Ovary (tissue), 9 donors: ENCODE data around the gene TMEM9. TPM values are rescaled to one million over a fixed set of nuclear protein-coding genes. Genes with fewer than 3 reads are reported as not detected.
A peak's percentile ranks its signal among the peaks of the same experiment; 100 is the strongest.

Source experiments
- DNase-seq, 5 donors: peaks; one replicate each; pipeline ENCODE4 v3.0.0-alpha.2; 2019 to 2020
- H3K27ac ChIP-seq, 2 donors: fragments of 200-600 bp; one replicate each; pipeline versions ENCODE4 v1.5.1 to v1.8.0; 2019 to 2022
- H3K27me3 ChIP-seq: fragments of 200-600 bp; one replicate; pipeline ENCODE4 v1.8.0; 2022
- H3K36me3 ChIP-seq: fragments of 200-600 bp; sonication (generic); one replicate; pipeline ENCODE4 v1.5.1; 2019
- H3K4me1 ChIP-seq: one replicate; pipeline ENCODE4 v1.8.1; 2013; ENCODE audit warnings: mild to moderate bottlenecking, moderate library complexity; ENCODE audit not compliant: insufficient read depth
- H3K4me3 ChIP-seq: fragments of 200-600 bp; sonication (generic); one replicate; pipeline ENCODE4 v1.5.1; 2017
- H3K9me3 ChIP-seq, 2 donors: fragments of 200-600 bp in 1 of 2; sonication (generic) in 1 of 2; one replicate each; pipeline versions ENCODE4 v1.5.1 to v1.8.1; 2013 to 2019; ENCODE audit warnings: mild to moderate bottlenecking in 1 of 2, moderate library complexity in 1 of 2
- CTCF ChIP-seq, 3 donors: fragments of 450-650 bp in 2 of 3; fragments of 200-600 bp in 1 of 3; IDR thresholded peaks; one replicate each; pipeline versions ENCODE4 v1.5.1 to v1.8.0; 2016 to 2022; ENCODE audit warnings: antibody characterized with exemption in 3 of 3, mild to moderate bottlenecking in 1 of 3
- EP300 ChIP-seq: sonication (generic); formaldehyde crosslinking; IDR thresholded peaks from one replicate; pipeline ENCODE4 v1.6.1; 2017; ENCODE audit warnings: antibody characterized with exemption
- POLR2A ChIP-seq: fragments of 450-650 bp; IDR thresholded peaks from one replicate; pipeline ENCODE4 v1.6.1; 2017; ENCODE audit warnings: antibody characterized with exemption, mild to moderate bottlenecking, moderate library complexity
- WGBS, 3 donors: extraction: QIAGEN DNeasy Blood & Tissue Kit in 1 of 3; methylation state at CpG; one replicate each; pipeline versions ENCODE4 v1.1.5 to v1.1.7; 2013 to 2017; 5-methylcytosine and 5-hydroxymethylcytosine counted together
- intact Hi-C, 4 donors: fragments of 100-400 bp; cut with DNase I; formaldehyde crosslinking; loops; one replicate each; pipeline versions ENCODE4 v1.11.0 to v1.15.1; 2022 to 2023
- polyA plus RNA-seq, 2 donors: library from polyadenylated mRNA; stranded (reverse); fragments of 200-250 nt in 1 of 2; fragments of 350-450 nt in 1 of 2; fragmentation: Illumina TruSeq in 1 of 2; extraction: RNeasy Lipid Tissue Mini Kit (QIAGEN cat#74804) in 1 of 2; gene quantifications; one replicate each; pipeline ENCODE4 v1.2.3, GENCODE V29; 2013 to 2014
- total RNA-seq, 7 donors: library from RNA; depleted of rRNA in 2 of 7; stranded (reverse); fragments of >200 nt in 2 of 7; fragmentation: NEBNext Ultra II Directional in 3 of 7; extraction: Animal tissue kit (Norgen Biotek cat#: 25700) in 3 of 7; gene quantifications; one replicate each; pipeline versions ENCODE4 v1.1.0 to v1.2.4, GENCODE V29; 2016 to 2023
- donor health status: DM: no; HTN: no; CAD: no; lungs with moderate emphysema.
- donor health status: DM: no; HTN: no; CAD: no.
- donor health status: Bipolar disorder and iron deficiency.
- donor health status: DM: yes; HTN: yes; CAD: no.
- donor health status: DM: no; HTN: no; CAD: no.
- donor health status: DM: yes; HTN: yes; CAD: no.

Gene TMEM9
- total and polyA plus RNA-seq, 9 donors: 49.5 to 114 (median 88.8) TPM

DNA sequence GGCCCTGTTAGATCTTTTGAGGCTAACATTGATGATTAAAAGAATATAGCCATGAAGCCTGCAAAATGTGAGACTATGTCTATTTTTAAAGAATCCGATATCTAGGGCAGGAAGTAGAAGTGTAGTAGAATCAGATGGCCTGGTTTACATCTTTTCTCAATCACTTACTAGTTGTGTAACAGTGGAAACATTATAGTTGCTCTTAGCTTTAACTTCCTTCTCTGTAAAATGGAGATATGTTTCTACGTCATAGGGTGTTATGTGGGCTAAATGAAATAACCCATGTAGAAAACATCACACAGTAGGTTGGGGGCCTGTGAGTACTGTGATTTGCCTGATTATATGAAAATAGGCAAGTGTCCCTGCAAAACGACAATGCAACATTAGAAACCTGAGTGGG, 31.9 kb upstream of the TMEM9 start:
- DNase-seq: no peak
- Histone ChIP-seq H3K36me3 (no peaks in the 10 kb centered on the region), H3K4me1 (peaks cover 4% of the 10 kb centered on the region), H3K27me3 (no peaks in the 10 kb centered on the region), H3K4me3 (no peak overlapping the region), H3K9me3 (no peaks in the 10 kb centered on the region), H3K27ac (no peak overlapping the region)
- TF ChIP-seq POLR2A: no peak
- TF ChIP-seq EP300: no peak
- TF ChIP-seq CTCF (IDR thresholded peaks at IDR 0.05): no peak
- intact Hi-C loops: no loop called here
- WGBS, 3 donors: 87 to 93% (median 91%) methylated on average over 3 of the region's 3 CpGs

DNA sequence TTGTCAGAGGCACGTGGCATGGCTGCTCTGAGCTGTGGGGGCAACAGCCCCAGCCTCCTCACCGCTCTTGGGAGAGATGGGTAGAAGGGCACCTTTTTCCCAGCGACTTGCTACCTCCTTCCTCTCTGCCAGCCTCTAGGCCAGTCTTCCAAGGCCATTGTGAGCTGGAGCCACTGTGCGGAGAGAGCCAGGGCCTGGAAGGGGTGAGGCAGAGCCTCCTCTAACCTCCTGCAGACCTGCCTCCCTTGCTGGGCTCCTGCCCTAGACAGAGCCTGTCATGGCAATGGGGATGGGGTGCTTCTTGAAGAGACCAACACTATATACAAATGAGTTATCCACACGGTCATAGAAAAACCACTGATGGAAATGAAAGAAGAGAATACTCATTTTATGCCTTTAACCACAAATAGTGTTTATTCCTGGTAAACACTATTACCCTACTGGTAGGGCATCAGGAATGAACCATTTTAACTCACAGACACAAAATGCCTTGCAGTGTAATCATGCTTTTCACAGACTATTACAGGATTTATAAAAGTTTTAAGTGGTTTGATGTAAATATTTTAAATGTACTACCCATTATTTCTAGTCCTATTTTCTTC, 31.4 kb upstream of the TMEM9 start:
- Histone ChIP-seq H3K4me3 (no peak overlapping the region), H3K36me3 (no peaks in the 10 kb centered on the region), H3K27ac (no peak overlapping the region), H3K27me3 (no peaks in the 10 kb centered on the region), H3K9me3 (no peaks in the 10 kb centered on the region), H3K4me1 (peaks cover 4% of the 10 kb centered on the region)
- TF ChIP-seq EP300: no peak
- no peak for TF ChIP-seq POLR2A
- TF ChIP-seq CTCF (IDR thresholded peaks at IDR 0.05): no peak
- WGBS, 3 donors: 88 to 93% (median 90%) methylated on average over 5 of the region's 5 CpGs
- DNase-seq: no peak
- intact Hi-C loops: no loop called here

- TF ChIP-seq CTCF (IDR thresholded peaks at IDR 0.05) (no peak), POLR2A (no peak), EP300 (no peak)
- Histone ChIP-seq H3K4me3 (no peak overlapping the region), H3K27me3 (no peaks in the 10 kb centered on the region), H3K27ac (no peak overlapping the region), H3K36me3 (no peaks in the 10 kb centered on the region), H3K9me3 (no peaks in the 10 kb centered on the region), H3K4me1 (peaks cover 4% of the 10 kb centered on the region)
- WGBS, 3 donors: 58 to 80% (median 64%) methylated on average over 3 of the region's 3 CpGs
- DNase-seq: peak in 1 of 5 donors; percentile 16
- intact Hi-C loops: no loop called here
These were observed 30.8 kb upstream of the TMEM9 start for GRCh38 chr1:201185123-201185453.

GRCh38 chr1:201184307-201185122, 30.2 kb upstream of the TMEM9 start:
- 21 to 25% (median 24%) methylated on average over 9 of the region's 9 CpGs for WGBS, 3 donors
- Histone ChIP-seq H3K4me3 (no peak overlapping the region), H3K27ac (no peak overlapping the region), H3K9me3 (no peaks in the 10 kb centered on the region), H3K36me3 (no peaks in the 10 kb centered on the region), H3K4me1 (peaks cover 4% of the 10 kb centered on the region), H3K27me3 (no peaks in the 10 kb centered on the region)
- intact Hi-C loops: no loop called here
- DNase-seq: peak in 2 of 5 donors; percentile 36 to 43
- TF ChIP-seq CTCF (IDR thresholded peaks at IDR 0.05) (no peak), EP300 (no peak), POLR2A (no peak)
